MM.1S (cell line): ENCODE results near the gene TRIM63.
A peak's percentile ranks its signal among the peaks of the same experiment; 100 is the strongest.

Source experiments
- DNase-seq: peaks from one replicate; pipeline ENCODE4 v3.0.0-alpha.2; 2015
- H2AFZ ChIP-seq: fragments of 300-600 bp; sonication (generic); 2 replicates; pipeline ENCODE4 v1.6.0; 2016; ENCODE audit warnings: antibody characterized with exemption, low read length
- H3F3A ChIP-seq: fragments of 300-600 bp; sonication (generic); 2 replicates; pipeline ENCODE4 v1.6.1; 2016; ENCODE audit warnings: mild to moderate bottlenecking, antibody characterized with exemption, low read length, moderate library complexity, mixed read lengths; ENCODE audit not compliant: insufficient read depth
- H3K27ac ChIP-seq: fragments of 300-600 bp; sonication (generic); 2 replicates; pipeline ENCODE4 v1.5.1; 2016; ENCODE audit warnings: mild to moderate bottlenecking, low read length
- H3K27me3 ChIP-seq: fragments of 300-600 bp; sonication (generic); replicated peaks from 2 replicates; pipeline ENCODE4 v1.6.0; 2016; ENCODE audit warnings: low read length; ENCODE audit not compliant: insufficient read depth
- H3K36me3 ChIP-seq: fragments of 300-600 bp; sonication (generic); replicated peaks from 2 replicates; pipeline ENCODE4 v1.6.1; 2016; ENCODE audit warnings: mild to moderate bottlenecking, low read length, mixed read lengths; ENCODE audit not compliant: insufficient read depth
- H3K4me1 ChIP-seq: fragments of 300-600 bp; sonication (generic); 2 replicates; pipeline ENCODE4 v1.6.1; 2016; ENCODE audit warnings: low read length, mixed read lengths
- H3K4me2 ChIP-seq: fragments of 300-600 bp; sonication (generic); 2 replicates; pipeline ENCODE4 v1.6.0; 2016; ENCODE audit warnings: low read depth, low read length
- H3K4me3 ChIP-seq: fragments of 300-600 bp; sonication (generic); 2 replicates; pipeline ENCODE4 v1.5.1; 2016; ENCODE audit warnings: low read length, mixed read lengths
- H3K79me2 ChIP-seq: fragments of 300-600 bp; sonication (generic); 2 replicates; pipeline ENCODE4 v1.6.1; 2016; ENCODE audit warnings: mixed run types, low read length, mixed read lengths
- H3K9ac ChIP-seq: fragments of 300-600 bp; sonication (generic); 2 replicates; pipeline ENCODE4 v1.6.1; 2016; ENCODE audit warnings: low read length, mixed read lengths
- H3K9me2 ChIP-seq: fragments of 300-600 bp; sonication (generic); replicated peaks from 2 replicates; pipeline ENCODE4 v1.6.1; 2016; ENCODE audit warnings: mild to moderate bottlenecking, low read length, mixed read lengths; ENCODE audit not compliant: insufficient read depth
- H3K9me3 ChIP-seq: fragments of 300-600 bp; sonication (generic); replicated peaks from 2 replicates; pipeline ENCODE4 v1.6.1; 2016; ENCODE audit warnings: mild to moderate bottlenecking, low read length, mixed read lengths; ENCODE audit not compliant: insufficient read depth
- H4K20me1 ChIP-seq: fragments of 300-600 bp; sonication (generic); 2 replicates; pipeline ENCODE4 v1.6.1; 2016; ENCODE audit warnings: mild to moderate bottlenecking, low read length, moderate library complexity, mixed read lengths; ENCODE audit not compliant: insufficient read depth
- EZH2 ChIP-seq: fragments of 300-600 bp; sonication (generic); optimal IDR thresholded peaks from 2 replicates; pipeline ENCODE3; 2017; ENCODE audit warnings: low read depth, mild to moderate bottlenecking, antibody characterized with exemption, low read length, mixed read lengths
- EZH2phosphoT487 ChIP-seq: fragments of 300-600 bp; sonication (generic); IDR thresholded peaks from 2 replicates; pipeline ENCODE4 v1.6.1; 2018; ENCODE audit warnings: antibody characterized with exemption, low read length
- TF ChIP-seq, protein P1 (sequence below): fragments of 300-600 bp; sonication (generic); IDR thresholded peaks from 2 replicates; pipeline ENCODE4 v1.5.1; 2016; ENCODE audit warnings: antibody characterized with exemption, low read length, mixed read lengths

Gene TRIM63

DNA sequence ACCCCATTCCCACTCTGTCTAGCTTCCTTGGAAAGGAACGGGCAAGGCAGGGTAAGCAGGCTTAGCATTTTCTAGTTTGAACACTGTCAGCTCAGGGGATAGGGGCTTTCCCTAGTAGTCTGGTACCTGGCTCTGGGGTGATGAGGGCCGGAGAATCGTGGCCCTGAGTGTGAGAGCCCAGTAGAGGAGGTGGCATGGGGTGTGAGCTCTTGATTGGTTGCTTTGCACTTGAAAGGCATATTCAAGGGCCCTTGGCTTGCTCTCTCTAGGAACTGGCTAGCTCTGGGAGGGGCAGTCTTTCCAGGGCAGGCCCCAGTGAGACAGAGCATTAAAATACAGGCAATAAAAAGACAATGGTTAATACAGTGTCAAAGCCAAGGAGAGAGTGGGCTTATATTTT lies 56.6 kb downstream of the TRIM63 start:
- no peak overlapping the region for H3K4me3 ChIP-seq
- H3K4me1 ChIP-seq = no peaks in the 10 kb centered on the region
- DNase-seq = no peak

GRCh38 chr1:26009796-26010447 lies 57.5 kb downstream of the TRIM63 start:
- Histone ChIP-seq H3K79me2 (no peaks in the 10 kb centered on the region), H3K9me3 (no peaks in the 10 kb centered on the region), H3K36me3 (no peaks in the 10 kb centered on the region), H4K20me1 (no peaks in the 10 kb centered on the region), H2AFZ (no peak overlapping the region), H3K4me1 (no peaks in the 10 kb centered on the region), H3K4me2 (no peak overlapping the region), H3K9ac (no peak overlapping the region), H3K27me3 (no peaks in the 10 kb centered on the region), H3F3A (no peaks in the 10 kb centered on the region), H3K4me3 (no peak overlapping the region), H3K27ac (no peak overlapping the region), H3K9me2 (no peaks in the 10 kb centered on the region)
- TF ChIP-seq, protein P1, sequence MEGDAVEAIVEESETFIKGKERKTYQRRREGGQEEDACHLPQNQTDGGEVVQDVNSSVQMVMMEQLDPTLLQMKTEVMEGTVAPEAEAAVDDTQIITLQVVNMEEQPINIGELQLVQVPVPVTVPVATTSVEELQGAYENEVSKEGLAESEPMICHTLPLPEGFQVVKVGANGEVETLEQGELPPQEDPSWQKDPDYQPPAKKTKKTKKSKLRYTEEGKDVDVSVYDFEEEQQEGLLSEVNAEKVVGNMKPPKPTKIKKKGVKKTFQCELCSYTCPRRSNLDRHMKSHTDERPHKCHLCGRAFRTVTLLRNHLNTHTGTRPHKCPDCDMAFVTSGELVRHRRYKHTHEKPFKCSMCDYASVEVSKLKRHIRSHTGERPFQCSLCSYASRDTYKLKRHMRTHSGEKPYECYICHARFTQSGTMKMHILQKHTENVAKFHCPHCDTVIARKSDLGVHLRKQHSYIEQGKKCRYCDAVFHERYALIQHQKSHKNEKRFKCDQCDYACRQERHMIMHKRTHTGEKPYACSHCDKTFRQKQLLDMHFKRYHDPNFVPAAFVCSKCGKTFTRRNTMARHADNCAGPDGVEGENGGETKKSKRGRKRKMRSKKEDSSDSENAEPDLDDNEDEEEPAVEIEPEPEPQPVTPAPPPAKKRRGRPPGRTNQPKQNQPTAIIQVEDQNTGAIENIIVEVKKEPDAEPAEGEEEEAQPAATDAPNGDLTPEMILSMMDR = peak; percentile 16
- no peak for TF ChIP-seq EZH2phosphoT487
- no peak for DNase-seq

More for the DNA sequence above, 56.6 kb downstream of the TRIM63 start:
- Histone ChIP-seq H3K79me2 (no peaks in the 10 kb centered on the region), H2AFZ (no peak overlapping the region), H3K9me2 (no peaks in the 10 kb centered on the region), H4K20me1 (no peaks in the 10 kb centered on the region), H3K9ac (no peak overlapping the region), H3K27ac (no peak overlapping the region), H3K36me3 (no peaks in the 10 kb centered on the region), H3F3A (no peaks in the 10 kb centered on the region), H3K4me2 (no peak overlapping the region), H3K9me3 (no peaks in the 10 kb centered on the region), H3K27me3 (no peaks in the 10 kb centered on the region)
- TF ChIP-seq EZH2 (no peak), EZH2phosphoT487 (no peak)
- TF ChIP-seq, protein P1 = no peak

GRCh38 chr1:26006710-26007109 lies 60.7 kb downstream of the TRIM63 start:
- no peak overlapping the region for H3K4me2 ChIP-seq
- no peaks in the 10 kb centered on the region for H4K20me1 ChIP-seq
- no peaks in the 10 kb centered on the region for H3K4me1 ChIP-seq
- no peak overlapping the region for H2AFZ ChIP-seq
- H3F3A ChIP-seq = no peaks in the 10 kb centered on the region
- no peak overlapping the region for H3K4me3 ChIP-seq
- H3K9me3 ChIP-seq = no peaks in the 10 kb centered on the region
- TF ChIP-seq, protein P1 = no peak
- no peak overlapping the region for H3K27ac ChIP-seq
- no peaks in the 10 kb centered on the region for H3K36me3 ChIP-seq
- H3K9me2 ChIP-seq = no peaks in the 10 kb centered on the region
- no peak overlapping the region for H3K9ac ChIP-seq
- H3K27me3 ChIP-seq = no peaks in the 10 kb centered on the region
- H3K79me2 ChIP-seq = no peaks in the 10 kb centered on the region
- DNase-seq = no peak
